Urinary bladder (tissue), 4 donors: ENCODE results near the gene PFKFB3. TPM values are rescaled to one million over a fixed set of nuclear protein-coding genes. Genes with fewer than 3 reads are reported as not detected.
"Not testable (repeated sequence)": the region's sequence is repeated elsewhere in the genome, so short reads cannot be mapped to it uniquely, and the experiment has no call there.

ENCODE experiments used
- DNase-seq: peaks from one replicate; pipeline ENCODE4 v3.0.0-alpha.2; 2015; ENCODE audit errors: extremely low spot score
- H3K27ac ChIP-seq: one replicate; pipeline ENCODE4 v1.5.1; 2013; ENCODE audit warnings: low read depth, mild to moderate bottlenecking, moderate library complexity
- H3K36me3 ChIP-seq: one replicate; pipeline ENCODE4 v1.6.1; 2013; ENCODE audit warnings: mild to moderate bottlenecking, moderate library complexity; ENCODE audit not compliant: insufficient read depth
- H3K4me1 ChIP-seq: one replicate; pipeline ENCODE4 v1.6.1; 2013; ENCODE audit warnings: mild to moderate bottlenecking, moderate library complexity; ENCODE audit not compliant: insufficient read depth
- H3K4me3 ChIP-seq: one replicate; pipeline ENCODE4 v1.5.1; 2013; ENCODE audit warnings: low read depth, low read length
- WGBS: extraction: QIAGEN DNeasy Blood & Tissue Kit; methylation state at CpG from one replicate; pipeline ENCODE4 v1.1.7; 2013; 5-methylcytosine and 5-hydroxymethylcytosine counted together
- polyA plus RNA-seq: library from polyadenylated mRNA; stranded (reverse); fragments of 200-250 nt; gene quantifications from one replicate; pipeline ENCODE4 v1.2.3, GENCODE V29; 2013
- total RNA-seq: library from RNA; depleted of rRNA; stranded (reverse); fragments of >200 nt; gene quantifications from one replicate; pipeline ENCODE4 v1.2.3, GENCODE V29; 2014
- donor health status: healthy with polysubstance abuse.
- donor health status: healthy.

Gene PFKFB3
- total and polyA plus RNA-seq, 2 donors, result 6.5 to 31.8 TPM

DNA sequence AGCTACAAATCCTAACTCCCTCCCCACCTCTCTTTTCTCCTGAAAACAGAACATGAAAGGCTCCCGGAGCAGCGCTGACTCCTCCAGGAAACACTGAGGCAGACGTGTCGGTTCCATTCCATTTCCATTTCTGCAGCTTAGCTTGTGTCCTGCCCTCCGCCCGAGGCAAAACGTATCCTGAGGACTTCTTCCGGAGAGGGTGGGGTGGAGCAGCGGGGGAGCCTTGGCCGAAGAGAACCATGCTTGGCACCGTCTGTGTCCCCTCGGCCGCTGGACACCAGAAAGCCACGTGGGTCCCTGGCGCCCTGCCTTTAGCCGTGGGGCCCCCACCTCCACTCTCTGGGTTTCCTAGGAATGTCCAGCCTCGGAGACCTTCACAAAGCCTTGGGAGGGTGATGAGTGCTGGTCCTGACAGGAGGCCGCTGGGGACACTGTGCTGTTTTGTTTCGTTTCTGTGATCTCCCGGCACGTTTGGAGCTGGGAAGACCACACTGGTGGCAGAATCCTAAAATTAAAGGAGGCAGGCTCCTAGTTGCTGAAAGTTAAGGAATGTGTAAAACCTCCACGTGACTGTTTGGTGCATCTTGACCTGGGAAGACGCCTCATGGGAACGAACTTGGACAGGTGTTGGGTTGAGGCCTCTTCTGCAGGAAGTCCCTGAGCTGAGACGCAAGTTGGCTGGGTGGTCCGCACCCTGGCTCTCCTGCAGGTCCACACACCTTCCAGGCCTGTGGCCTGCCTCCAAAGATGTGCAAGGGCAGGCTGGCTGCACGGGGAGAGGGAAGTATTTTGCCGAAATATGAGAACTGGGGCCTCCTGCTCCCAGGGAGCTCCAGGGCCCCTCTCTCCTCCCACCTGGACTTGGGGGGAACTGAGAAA, 30.4 kb downstream of the PFKFB3 start:
- 87% methylated on average over 28 of the region's 28 CpGs for WGBS
- Histone ChIP-seq H3K27ac (no peak overlapping the region), H3K4me1 (no peaks in the 10 kb centered on the region), H3K4me3 (no peak overlapping the region), H3K36me3 (no peaks in the 10 kb centered on the region)
- DNase-seq, result no peak

- WGBS, result 93% methylated on average over 11 of the region's 11 CpGs
- Histone ChIP-seq H3K36me3 (no peaks in the 10 kb centered on the region), H3K4me3 (no peak overlapping the region), H3K27ac (no peak overlapping the region), H3K4me1 (no peaks in the 10 kb centered on the region)
- no peak for DNase-seq
Measured at GRCh38 chr10:6233725-6234277, 31.1 kb downstream of the PFKFB3 start.

DNA sequence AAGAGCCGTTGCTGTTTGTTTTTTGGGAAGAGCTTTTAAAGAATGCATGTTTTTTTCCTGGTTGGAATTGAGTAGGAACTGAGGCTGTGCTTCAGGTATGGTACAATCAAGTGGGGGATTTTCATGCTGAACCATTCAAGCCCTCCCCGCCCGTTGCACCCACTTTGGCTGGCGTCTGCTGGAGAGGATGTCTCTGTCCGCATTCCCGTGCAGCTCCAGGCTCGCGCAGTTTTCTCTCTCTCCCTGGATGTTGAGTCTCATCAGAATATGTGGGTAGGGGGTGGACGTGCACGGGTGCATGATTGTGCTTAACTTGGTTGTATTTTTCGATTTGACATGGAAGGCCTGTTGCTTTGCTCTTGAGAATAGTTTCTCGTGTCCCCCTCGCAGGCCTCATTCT, 31.6 kb downstream of the PFKFB3 start:
- H3K4me1 ChIP-seq, result no peaks in the 10 kb centered on the region
- WGBS, result 91% methylated on average over 13 of the region's 13 CpGs
- no peak for DNase-seq
- no peak overlapping the region for H3K27ac ChIP-seq
- no peaks in the 10 kb centered on the region for H3K36me3 ChIP-seq
- H3K4me3 ChIP-seq, result no peak overlapping the region

DNA sequence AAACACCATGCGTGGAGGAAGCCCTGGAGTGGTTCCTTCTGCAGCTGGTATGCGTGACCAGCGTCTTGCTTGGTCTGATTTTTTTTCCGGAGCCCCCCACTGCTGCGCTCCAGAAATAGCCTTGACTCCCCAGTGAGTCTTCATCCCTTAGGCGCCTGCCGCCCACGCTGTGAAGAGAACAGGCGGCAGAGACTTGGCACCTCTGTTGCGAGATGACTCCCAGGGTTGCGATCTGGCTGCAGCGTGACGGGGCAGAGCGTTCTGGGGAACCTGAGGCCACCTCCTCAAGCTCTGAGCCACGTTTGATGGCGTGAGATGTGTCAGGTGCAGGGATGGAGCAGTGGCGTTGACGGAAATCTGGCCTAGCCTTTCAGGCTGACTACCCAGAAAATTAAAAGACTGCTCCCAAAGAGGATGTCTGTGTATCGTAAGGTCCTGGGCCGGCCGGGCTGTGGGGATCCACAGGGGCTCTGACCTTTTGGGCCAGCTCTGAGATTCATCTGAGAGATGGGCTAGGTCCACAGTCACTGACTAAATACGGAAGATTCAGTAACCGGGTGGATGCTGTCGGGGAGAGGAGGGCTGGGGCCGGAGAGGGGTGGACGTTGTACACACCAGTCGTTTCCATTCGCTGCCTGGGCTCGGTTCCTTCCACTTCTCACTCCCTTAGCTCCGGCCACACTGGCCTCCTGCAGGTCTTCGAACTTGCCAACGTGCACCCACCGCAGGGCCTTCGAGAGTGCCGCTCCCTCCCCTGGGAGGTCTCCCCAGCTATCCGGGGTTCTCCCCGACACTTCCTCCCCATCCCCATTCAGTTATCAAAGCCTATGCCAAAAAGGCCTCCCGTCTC, 33.8 kb downstream of the PFKFB3 start:
- no peak overlapping the region for H3K27ac ChIP-seq
- DNase-seq, result no peak
- WGBS, result 89% methylated on average over 38 of the region's 38 CpGs
- no peak overlapping the region for H3K4me3 ChIP-seq
- H3K36me3 ChIP-seq, result no peaks in the 10 kb centered on the region
- H3K4me1 ChIP-seq, result no peaks in the 10 kb centered on the region

DNA sequence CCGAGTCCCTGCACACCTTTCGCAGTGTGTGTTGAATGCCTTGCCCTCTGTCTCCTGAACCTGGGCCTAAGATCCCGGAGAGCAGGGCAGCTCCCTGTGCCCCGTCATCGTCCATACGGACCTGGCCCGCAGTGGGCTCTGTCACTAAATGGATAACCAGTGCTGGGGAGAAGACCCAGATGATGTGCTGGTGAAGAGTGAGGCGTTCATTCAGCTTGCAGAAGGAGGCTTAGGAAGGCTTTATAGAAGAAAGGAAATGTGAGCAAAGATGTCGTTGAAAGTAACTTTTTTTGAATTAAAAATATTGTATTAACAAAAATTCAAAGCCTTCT, 34.4 kb downstream of the PFKFB3 start:
- WGBS, result 93% methylated on average over 9 of the region's 9 CpGs
- H3K4me1 ChIP-seq, result no peaks in the 10 kb centered on the region
- H3K27ac ChIP-seq, result no peak overlapping the region
- H3K36me3 ChIP-seq, result no peaks in the 10 kb centered on the region
- no peak overlapping the region for H3K4me3 ChIP-seq
- DNase-seq, result no peak

DNA sequence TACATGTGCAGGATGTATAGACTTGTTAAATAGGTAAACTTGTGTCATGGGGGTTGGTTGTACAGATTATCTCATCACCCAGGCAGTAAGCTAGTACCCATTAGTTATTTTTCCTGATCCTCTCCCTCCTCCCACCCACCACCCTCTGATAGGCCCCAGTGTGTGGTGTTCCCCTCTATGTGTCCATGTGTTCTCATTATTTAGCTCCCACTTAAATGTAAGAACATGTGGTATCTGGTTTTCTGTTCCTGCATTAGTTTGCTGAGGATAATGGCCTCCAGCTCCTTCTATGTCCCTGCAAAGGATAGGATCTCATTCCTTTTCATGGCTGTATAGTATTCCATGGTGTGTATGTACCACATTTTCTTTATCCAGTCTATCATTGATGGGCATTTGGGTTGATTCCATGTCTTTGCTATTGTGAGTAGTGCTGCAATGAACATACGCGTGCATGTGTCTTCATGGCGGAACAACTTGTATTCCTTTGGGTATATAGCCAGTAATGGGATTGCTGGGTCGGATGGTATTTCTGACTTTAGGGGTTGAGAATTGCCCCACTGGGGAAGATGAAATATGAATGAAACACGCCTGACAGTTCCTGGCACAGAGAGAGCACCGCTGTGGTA, 36.0 kb downstream of the PFKFB3 start:
- H3K36me3 ChIP-seq, H3K4me3 ChIP-seq, H3K4me1 ChIP-seq, H3K27ac ChIP-seq, DNase-seq: not testable (repeated sequence)
- WGBS, result 89% methylated on average over 6 of the region's 6 CpGs

- DNase-seq, result no peak
- Histone ChIP-seq H3K4me1 (no peaks in the 10 kb centered on the region), H3K36me3 (no peaks in the 10 kb centered on the region), H3K4me3 (no peak overlapping the region), H3K27ac (no peak overlapping the region)
- WGBS, result 66% methylated on average over 15 of the region's 15 CpGs
Measured at GRCh38 chr10:6239213-6239991, 36.7 kb downstream of the PFKFB3 start.

DNA sequence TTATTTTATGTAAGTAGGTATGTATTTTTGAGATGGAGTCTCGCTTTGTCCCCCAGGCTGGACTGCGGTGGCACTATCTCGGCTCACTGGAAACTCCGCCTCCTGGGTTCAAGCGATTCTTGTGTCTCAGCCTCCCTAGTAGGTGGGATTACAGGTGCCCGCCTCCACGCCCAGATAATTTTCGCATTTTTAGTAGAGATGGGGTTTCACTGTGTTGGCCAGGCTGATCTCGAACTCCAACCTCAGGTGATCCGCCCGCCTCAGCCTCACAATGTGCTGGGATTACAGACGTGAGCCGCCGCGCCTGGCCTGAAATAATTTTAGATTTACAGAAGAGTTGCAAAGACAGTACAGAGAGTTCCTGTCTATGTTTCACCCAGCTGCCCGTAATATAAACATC, 37.5 kb downstream of the PFKFB3 start:
- H3K4me1 ChIP-seq, result no peaks in the 10 kb centered on the region
- 97% methylated on average over 16 of the region's 16 CpGs for WGBS
- H3K36me3 ChIP-seq, result no peaks in the 10 kb centered on the region
- H3K4me3 ChIP-seq, result no peak overlapping the region
- no peak overlapping the region for H3K27ac ChIP-seq
- DNase-seq, result no peak

- no peak overlapping the region for H3K4me3 ChIP-seq
- H3K27ac ChIP-seq, result no peak overlapping the region
- DNase-seq, result no peak
- H3K36me3 ChIP-seq, result no peaks in the 10 kb centered on the region
- H3K4me1 ChIP-seq, result no peaks in the 10 kb centered on the region
- WGBS, result 64% methylated on average over 6 of the region's 6 CpGs
Measured at GRCh38 chr10:6242089-6242488, 39.4 kb downstream of the PFKFB3 start.

- no peak overlapping the region for H3K4me3 ChIP-seq
- no peaks in the 10 kb centered on the region for H3K36me3 ChIP-seq
- H3K27ac ChIP-seq, result no peak overlapping the region
- H3K4me1 ChIP-seq, result no peaks in the 10 kb centered on the region
- no peak for DNase-seq
- WGBS, result 44% methylated on average over 7 of the region's 7 CpGs
Measured at GRCh38 chr10:6244510-6244909, 41.8 kb downstream of the PFKFB3 start.

- WGBS, result 75% methylated on average over 11 of the region's 11 CpGs
- no peak overlapping the region for H3K4me3 ChIP-seq
- H3K4me1 ChIP-seq, result no peaks in the 10 kb centered on the region
- no peak for DNase-seq
- no peak overlapping the region for H3K27ac ChIP-seq
- no peaks in the 10 kb centered on the region for H3K36me3 ChIP-seq
Measured at GRCh38 chr10:6247041-6247712, 44.4 kb downstream of the PFKFB3 start.

GRCh38 chr10:6248908-6249307, 46.2 kb downstream of the PFKFB3 start:
- WGBS, result 96% methylated on average over 8 of the region's 8 CpGs
- H3K4me3 ChIP-seq, H3K27ac ChIP-seq, H3K36me3 ChIP-seq, H3K4me1 ChIP-seq, DNase-seq: not testable (repeated sequence)
